ENCODE measurements around the gene XYLT1. TPM values are rescaled to one million over a fixed set of nuclear protein-coding genes. Genes with fewer than 3 reads are reported as not detected.

XYLT1 gene
- total and polyA plus RNA-seq, 2 of the 13 experiments (the other 11 are each of a cell fraction or from before 2014, with no cell fraction given), result not detected

DNA sequence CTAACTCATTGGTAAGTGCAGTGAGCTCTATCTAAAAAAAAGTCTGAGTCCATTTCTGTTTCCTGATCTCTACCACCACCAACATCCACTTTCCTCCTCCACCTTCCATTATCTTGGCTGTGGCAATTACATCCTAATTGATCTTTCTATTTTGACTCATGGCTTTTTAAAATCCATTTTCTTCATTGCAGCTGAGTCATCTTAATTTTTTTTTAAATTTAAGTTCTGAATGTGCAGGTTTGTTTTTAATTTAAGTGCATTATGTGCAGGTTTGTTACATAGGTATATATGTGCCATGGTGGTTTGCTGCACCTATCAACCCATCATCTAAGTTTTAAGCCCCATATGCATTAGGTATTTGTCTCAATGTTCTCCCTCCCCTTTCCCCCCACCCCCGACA lies 390.7 kb downstream of the XYLT1 start:
- no peak overlapping the region for H2AFZ ChIP-seq (ENCODE audit: low read length)
- in situ Hi-C loops (cut with HindIII; ENCODE audit: extremely low pct_ligation_motif_present, low pct_unique_long_range_greater_than_20kb), result no loop called here
- no peaks in the 10 kb centered on the region for H3K27me3 ChIP-seq (ENCODE audit: control insufficient read depth in 1 of 2, insufficient read depth in 2 of 2, low read length in 2 of 2)
- H3K4me2 ChIP-seq (ENCODE audit: low read depth, low read length), result no peak overlapping the region
- no peak overlapping the region for H3K4me3 ChIP-seq (replicated peaks in 1 of 3; ENCODE audit: insufficient read depth in 1 of 3, low read depth in 2 of 3, low read length in 3 of 3)
- no peaks in the 10 kb centered on the region for H3K4me1 ChIP-seq (ENCODE audit: insufficient read depth, low read length)
- BruUV-seq (replicated peaks), result no TSS peak
- ChIA-PET POLR2A (interaction anchor here (0.7 kb wide), 1 partner anchor 1591 kb away, joined by 3 read pairs; no protein-coding TSS in a partner anchor), CTCF (ENCODE audit: low intra/inter-chr PET ratio, low total read pairs) (no interaction called here)
- H3K79me2 ChIP-seq (ENCODE audit: insufficient read depth, low read length), result no peaks in the 10 kb centered on the region
- no peak overlapping the region for H3K9ac ChIP-seq (ENCODE audit: insufficient read depth, low read depth, low read length)
- no peak for DNase-seq (ENCODE audit: low spot score)
- ATAC-seq, result no peak
- no peak for FAIRE-seq
- no peak overlapping the region for H3K27ac ChIP-seq (ENCODE audit: extremely low read length, insufficient read depth, low read length)
- no peaks in the 10 kb centered on the region for H3K9me3 ChIP-seq (ENCODE audit: low read length)
- H3K36me3 ChIP-seq (replicated peaks in 1 of 2; ENCODE audit: control insufficient read depth in 1 of 2, insufficient read depth in 2 of 2, low read length in 2 of 2), result no peaks in the 10 kb centered on the region
- H4K20me1 ChIP-seq (ENCODE audit: insufficient read depth, low read length), result no peaks in the 10 kb centered on the region
- intact Hi-C loops (cut with micrococcal nuclease; ENCODE audit: unreplicated experiment), result no loop called here
- TF ChIP-seq MAFK (conservative IDR thresholded peaks at IDR 0.05 in 1 of 2, IDR thresholded peaks at IDR 0.05 in 1 of 2; ENCODE audit: low read length in 2 of 2) (peak in 1 of 2 experiments; percentile 56; a peak in 2 of 4 replicates), MAFF (IDR thresholded peaks at IDR 0.05; ENCODE audit: low read depth, low read length) (peak; percentile 36; the same call in 1 of the 2 replicates), CREM (IDR thresholded peaks at IDR 0.05) (no peak), CREM (CRISPR knock-in tag; IDR thresholded peaks at IDR 0.05) (no peak)
- 6% methylated on average over 1 of the region's 1 CpG for WGBS (ENCODE audit: low lambda C conversion rate)

DNA sequence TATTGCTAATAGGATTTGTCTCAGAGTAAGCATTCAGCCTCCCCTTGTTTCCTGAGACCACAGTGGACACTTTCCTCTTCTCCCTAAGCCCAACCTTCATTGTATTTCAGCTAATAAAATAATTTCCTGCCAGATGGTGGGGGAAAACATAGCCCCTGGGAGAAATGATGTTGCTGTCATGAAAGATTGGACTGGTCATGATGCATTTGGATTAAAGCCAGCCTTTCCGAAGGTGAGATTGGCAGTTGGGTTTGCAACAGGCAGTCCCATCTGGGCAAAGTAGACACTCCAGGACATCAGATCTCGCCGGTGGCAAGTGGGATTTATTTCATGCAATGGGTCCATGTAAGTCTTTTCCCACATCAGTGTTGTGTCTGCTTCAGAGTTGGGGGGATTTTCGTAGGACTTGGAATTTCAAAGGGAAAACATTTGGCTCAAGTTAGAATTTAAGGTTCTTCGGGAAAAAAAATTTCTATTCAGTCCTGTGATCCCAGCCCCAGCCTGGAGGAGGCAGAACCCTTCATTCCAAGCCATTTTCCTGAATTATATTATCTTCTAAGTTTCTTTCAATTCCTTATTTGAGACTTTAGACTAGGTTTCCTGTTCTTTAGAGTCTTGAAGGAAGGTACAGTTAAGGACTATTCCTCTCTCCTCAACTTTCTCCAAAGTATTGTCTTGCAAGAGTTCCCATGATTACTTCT lies 391.7 kb downstream of the XYLT1 start:
- Histone ChIP-seq H3K9ac (ENCODE audit: insufficient read depth, low read depth, low read length) (no peak overlapping the region), H3K4me2 (ENCODE audit: low read depth, low read length) (no peak overlapping the region), H3K4me3 (replicated peaks in 1 of 3; ENCODE audit: insufficient read depth in 1 of 3, low read depth in 2 of 3, low read length in 3 of 3) (no peak overlapping the region), H3K27me3 (ENCODE audit: control insufficient read depth in 1 of 2, insufficient read depth in 2 of 2, low read length in 2 of 2) (no peaks in the 10 kb centered on the region), H3K9me3 (ENCODE audit: low read length) (no peaks in the 10 kb centered on the region), H3K79me2 (ENCODE audit: insufficient read depth, low read length) (no peaks in the 10 kb centered on the region), H3K4me1 (ENCODE audit: insufficient read depth, low read length) (no peaks in the 10 kb centered on the region), H3K27ac (ENCODE audit: extremely low read length, insufficient read depth, low read length) (no peak overlapping the region), H2AFZ (ENCODE audit: low read length) (no peak overlapping the region), H3K36me3 (replicated peaks in 1 of 2; ENCODE audit: control insufficient read depth in 1 of 2, insufficient read depth in 2 of 2, low read length in 2 of 2) (no peaks in the 10 kb centered on the region), H4K20me1 (ENCODE audit: insufficient read depth, low read length) (no peaks in the 10 kb centered on the region)
- no peak for DNase-seq (ENCODE audit: low spot score)
- WGBS (ENCODE audit: low lambda C conversion rate), result 13% methylated on average over 5 of the region's 5 CpGs
- ATAC-seq, result no peak
- BruUV-seq (replicated peaks), result no TSS peak
- in situ Hi-C loops (cut with HindIII; ENCODE audit: extremely low pct_ligation_motif_present, low pct_unique_long_range_greater_than_20kb), result no loop called here
- ChIA-PET POLR2A (no interaction called here), CTCF (ENCODE audit: low intra/inter-chr PET ratio, low total read pairs) (no interaction called here)
- FAIRE-seq, result no peak
- intact Hi-C loops (cut with micrococcal nuclease; ENCODE audit: unreplicated experiment), result no loop called here
- TF ChIP-seq, protein P1, sequence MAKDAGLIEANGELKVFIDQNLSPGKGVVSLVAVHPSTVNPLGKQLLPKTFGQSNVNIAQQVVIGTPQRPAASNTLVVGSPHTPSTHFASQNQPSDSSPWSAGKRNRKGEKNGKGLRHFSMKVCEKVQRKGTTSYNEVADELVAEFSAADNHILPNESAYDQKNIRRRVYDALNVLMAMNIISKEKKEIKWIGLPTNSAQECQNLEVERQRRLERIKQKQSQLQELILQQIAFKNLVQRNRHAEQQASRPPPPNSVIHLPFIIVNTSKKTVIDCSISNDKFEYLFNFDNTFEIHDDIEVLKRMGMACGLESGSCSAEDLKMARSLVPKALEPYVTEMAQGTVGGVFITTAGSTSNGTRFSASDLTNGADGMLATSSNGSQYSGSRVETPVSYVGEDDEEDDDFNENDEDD (CRISPR knock-in tag; IDR thresholded peaks at IDR 0.05; ENCODE audit: borderline replicate concordance), result no peak
- TF ChIP-seq ISL2 (CRISPR knock-in tag; IDR thresholded peaks at IDR 0.05), result no peak
- no peak for TF ChIP-seq TOPORS (CRISPR knock-in tag; IDR thresholded peaks at IDR 0.05)
- no peak for TF ChIP-seq LCORL (IDR thresholded peaks at IDR 0.05)
- TF ChIP-seq LCORL (CRISPR knock-in tag; IDR thresholded peaks at IDR 0.05), result no peak
- no peak for TF ChIP-seq ZNF678 (CRISPR knock-in tag; IDR thresholded peaks at IDR 0.05)
- TF ChIP-seq TCF7L2 (IDR thresholded peaks at IDR 0.05; ENCODE audit: low read depth, low read length), result no peak
- TF ChIP-seq YEATS2 (CRISPR knock-in tag; IDR thresholded peaks at IDR 0.05; ENCODE audit: borderline replicate concordance), result no peak
- no peak for TF ChIP-seq ZFP90 (CRISPR knock-in tag; IDR thresholded peaks at IDR 0.05; ENCODE audit: borderline replicate concordance)
- TF ChIP-seq KAT7 (CRISPR knock-in tag; IDR thresholded peaks at IDR 0.05; ENCODE audit: borderline replicate concordance), result no peak
- no peak for TF ChIP-seq PCBP2 (optimal IDR thresholded peaks at IDR 0.05; ENCODE audit: low read depth, low read length, poor library complexity, severe bottlenecking)
- TF ChIP-seq ZNF878 (CRISPR knock-in tag; IDR thresholded peaks at IDR 0.05), result no peak
- TF ChIP-seq ZNF17 (CRISPR knock-in tag; IDR thresholded peaks at IDR 0.05), result no peak

Data from HepG2 (cell line).